Muscle layer of duodenum (tissue), 2 donors: ENCODE results near the gene NUMBL.
"Not testable (repeated sequence)": the region's sequence is repeated elsewhere in the genome, so short reads cannot be mapped to it uniquely, and the experiment has no call there.

Experiments
- H3K27ac ChIP-seq: one replicate; pipeline ENCODE4 v1.7.0; 2013; ENCODE audit warnings: mild to moderate bottlenecking, low read length
- H3K27me3 ChIP-seq: one replicate; pipeline ENCODE4 v1.7.0; 2013; ENCODE audit warnings: low read depth, mild to moderate bottlenecking, control low read depth, low read length
- H3K36me3 ChIP-seq, 2 donors: one replicate each; pipeline ENCODE4 v1.7.0; 2013; ENCODE audit warnings: low read length in 2 of 2, control low read depth in 1 of 2, mild to moderate bottlenecking in 1 of 2; ENCODE audit not compliant: insufficient read depth in 2 of 2, control insufficient read depth in 1 of 2
- H3K4me1 ChIP-seq, 2 donors: one replicate each; pipeline ENCODE4 v1.7.0; 2013; ENCODE audit warnings: low read length in 2 of 2, mild to moderate bottlenecking in 2 of 2, control low read depth in 1 of 2, moderate library complexity in 1 of 2; ENCODE audit not compliant: insufficient read depth in 2 of 2, control insufficient read depth in 1 of 2
- H3K4me3 ChIP-seq, 2 donors: one replicate each; pipeline ENCODE4 v1.7.0; 2013; ENCODE audit warnings: low read length in 2 of 2, low read depth in 1 of 2, mild to moderate bottlenecking in 1 of 2
- H3K9me3 ChIP-seq, 2 donors: one replicate each; pipeline ENCODE4 v1.7.0; 2013; ENCODE audit warnings: low read length in 2 of 2, control low read depth in 1 of 2, mild to moderate bottlenecking in 1 of 2; ENCODE audit not compliant: control insufficient read depth in 1 of 2
- donor health status: healthy.

The NUMBL gene

GRCh38 chr19:40639638-40639982 is 50.8 kb downstream of the NUMBL start:
- no peak overlapping the region for H3K4me3 ChIP-seq
- no peaks in the 10 kb centered on the region for H3K27me3 ChIP-seq
- H3K27ac ChIP-seq: no peak overlapping the region
- H3K36me3 ChIP-seq: no peaks in the 10 kb centered on the region
- H3K4me1 ChIP-seq: peaks cover 0 to 6% of the 10 kb centered on the region in 2 donors
- no peaks in the 10 kb centered on the region for H3K9me3 ChIP-seq

GRCh38 chr19:40638327-40638726 is 52.1 kb downstream of the NUMBL start:
- no peaks in the 10 kb centered on the region for H3K9me3 ChIP-seq
- H3K27me3 ChIP-seq: no peaks in the 10 kb centered on the region
- H3K4me3 ChIP-seq: no peak overlapping the region
- peaks cover 0 to 12% of the 10 kb centered on the region in 2 donors for H3K4me1 ChIP-seq
- H3K27ac ChIP-seq: no peak overlapping the region
- H3K36me3 ChIP-seq: no peaks in the 10 kb centered on the region

DNA sequence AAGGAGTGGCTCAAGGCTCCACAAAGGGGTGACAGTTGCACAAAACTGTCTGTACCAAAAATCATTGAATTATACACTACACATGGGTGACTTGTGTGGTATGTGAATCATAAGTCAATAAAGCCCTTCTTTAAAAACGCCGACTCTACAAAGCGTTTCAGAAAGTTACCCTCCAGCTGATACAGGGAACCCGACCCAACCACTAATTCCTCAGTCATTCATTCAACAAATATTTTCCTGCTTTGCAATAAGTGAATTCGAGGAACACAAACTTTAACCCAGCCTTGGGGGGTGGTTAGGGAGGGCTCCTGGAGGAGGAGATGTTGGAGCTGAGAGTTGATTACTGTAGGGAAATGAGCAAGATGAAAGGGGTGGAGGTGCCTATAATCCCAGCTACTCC is 57.2 kb downstream of the NUMBL start:
- H3K9me3 ChIP-seq: no peaks in the 10 kb centered on the region
- H3K27ac ChIP-seq: no peak overlapping the region
- peaks cover 0 to 6% of the 10 kb centered on the region in 2 donors for H3K4me1 ChIP-seq
- H3K36me3 ChIP-seq: peaks cover 0 to 8% of the 10 kb centered on the region in 2 donors
- no peaks in the 10 kb centered on the region for H3K27me3 ChIP-seq
- H3K4me3 ChIP-seq: no peak overlapping the region

DNA sequence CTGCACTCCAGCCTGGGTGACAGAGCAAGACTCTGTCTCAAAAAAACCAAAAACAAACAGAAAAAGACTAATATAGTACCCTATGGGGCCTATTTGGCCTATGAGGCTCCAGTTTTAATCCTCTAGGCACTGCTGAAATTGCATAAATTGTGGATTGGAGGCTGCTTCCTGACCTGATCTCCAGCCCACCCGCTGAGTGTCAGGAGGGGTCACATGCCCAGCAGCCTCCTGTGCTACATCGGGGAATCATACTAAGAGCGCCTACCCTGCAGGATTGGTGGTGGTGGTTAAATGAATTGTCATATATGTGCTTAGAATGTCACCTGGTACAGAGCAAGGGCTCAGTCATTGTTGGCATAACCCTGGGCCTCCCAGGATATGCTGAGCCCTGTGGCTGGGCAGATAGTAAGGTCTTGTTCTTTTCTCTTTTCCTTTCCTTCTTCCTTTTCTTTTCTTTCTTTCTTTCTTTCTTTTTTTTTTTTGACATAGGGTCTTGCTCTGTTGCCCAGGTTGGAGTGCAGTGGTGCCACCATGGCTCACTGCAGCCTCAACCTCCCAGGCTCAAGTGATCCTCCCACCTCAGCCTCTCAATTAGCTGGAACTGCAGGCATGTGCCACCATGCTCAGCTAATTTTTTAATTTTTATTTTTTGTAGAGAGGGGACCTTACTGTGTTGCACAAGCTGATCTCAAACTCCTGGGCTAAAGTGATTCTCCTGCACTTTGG is 58.0 kb downstream of the NUMBL start:
- no peak overlapping the region for H3K4me3 ChIP-seq
- H3K27ac ChIP-seq: no peak overlapping the region
- no peaks in the 10 kb centered on the region for H3K27me3 ChIP-seq
- peaks cover 0 to 6% of the 10 kb centered on the region in 2 donors for H3K4me1 ChIP-seq
- no peaks in the 10 kb centered on the region for H3K9me3 ChIP-seq
- H3K36me3 ChIP-seq: peaks cover 0 to 8% of the 10 kb centered on the region in 2 donors

- Histone ChIP-seq H3K9me3 (no peaks in the 10 kb centered on the region), H3K4me1 (peaks cover 0 to 6% of the 10 kb centered on the region in 2 donors), H3K27me3 (no peaks in the 10 kb centered on the region), H3K27ac (no peak overlapping the region), H3K4me3 (no peak overlapping the region), H3K36me3 (peaks cover 6 to 22% of the 10 kb centered on the region in 2 donors)
These were observed 59.8 kb downstream of the NUMBL start for GRCh38 chr19:40630571-40631160.

DNA sequence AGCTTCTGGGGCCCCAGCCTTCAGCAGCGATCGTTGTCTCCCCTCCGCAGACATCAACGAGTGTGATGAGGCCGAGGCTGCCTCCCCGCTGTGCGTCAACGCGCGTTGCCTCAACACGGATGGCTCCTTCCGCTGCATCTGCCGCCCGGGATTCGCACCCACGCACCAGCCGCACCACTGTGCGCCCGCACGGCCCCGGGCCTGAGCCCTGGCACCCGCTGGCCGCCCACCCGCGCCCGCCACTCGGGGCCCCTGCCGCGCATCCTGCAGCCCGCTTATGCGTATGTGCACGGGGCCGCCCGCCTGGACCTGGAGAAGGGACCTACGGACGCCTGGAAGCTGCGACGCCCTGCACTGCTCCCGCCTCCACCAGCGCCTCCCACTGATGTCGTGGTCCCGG is 61.1 kb downstream of the NUMBL start:
- no peaks in the 10 kb centered on the region for H3K27me3 ChIP-seq
- peaks cover 0 to 6% of the 10 kb centered on the region in 2 donors for H3K4me1 ChIP-seq
- no peak overlapping the region for H3K4me3 ChIP-seq
- H3K9me3 ChIP-seq: no peaks in the 10 kb centered on the region
- no peak overlapping the region for H3K27ac ChIP-seq
- peaks cover 6 to 23% of the 10 kb centered on the region in 2 donors for H3K36me3 ChIP-seq

DNA sequence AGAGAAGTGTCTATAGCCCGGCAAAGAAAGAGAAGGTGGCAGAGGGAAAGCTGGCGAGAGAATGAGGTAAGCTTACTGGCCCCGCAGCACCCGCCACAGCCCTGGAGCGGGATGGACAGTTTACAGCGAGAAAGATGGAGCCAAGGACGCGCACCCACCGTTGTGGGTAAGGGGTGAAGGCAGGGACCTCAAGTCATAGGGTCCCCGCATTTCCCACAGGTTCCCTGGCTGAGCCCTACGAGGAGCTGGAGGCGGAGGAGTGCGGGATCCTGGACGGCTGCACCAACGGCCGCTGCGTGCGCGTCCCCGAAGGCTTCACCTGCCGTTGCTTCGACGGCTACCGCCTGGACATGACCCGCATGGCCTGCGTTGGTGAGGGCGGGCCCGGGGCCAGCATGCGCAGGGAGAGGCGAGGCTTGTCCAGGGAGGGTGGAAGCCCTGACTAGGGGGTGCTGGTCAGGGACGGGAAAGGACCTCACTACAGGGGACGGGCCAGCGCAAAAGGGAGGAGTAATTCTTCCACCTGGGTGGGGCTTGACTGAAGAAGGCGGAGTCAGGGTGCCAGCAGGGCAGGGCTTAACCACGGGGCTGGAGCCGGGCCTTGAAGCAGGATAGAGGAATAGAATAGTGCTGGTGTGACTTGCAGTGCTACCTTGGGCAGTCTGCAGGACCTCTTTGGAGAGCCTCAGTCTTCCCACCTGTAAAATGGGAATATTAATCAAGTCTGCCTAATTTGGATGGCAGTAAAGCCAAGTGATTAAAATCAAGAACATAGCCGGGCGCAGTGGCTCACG is 62.8 kb downstream of the NUMBL start:
- Histone ChIP-seq H3K4me3 (no peak overlapping the region), H3K36me3 (peaks cover 6 to 23% of the 10 kb centered on the region in 2 donors), H3K9me3 (no peaks in the 10 kb centered on the region), H3K27me3 (no peaks in the 10 kb centered on the region), H3K27ac (no peak overlapping the region), H3K4me1 (no peaks in the 10 kb centered on the region)

- Histone ChIP-seq H3K4me1 (no peaks in the 10 kb centered on the region), H3K27me3 (no peaks in the 10 kb centered on the region), H3K9me3 (no peaks in the 10 kb centered on the region), H3K36me3 (peaks cover 6 to 30% of the 10 kb centered on the region in 2 donors), H3K4me3 (no peak overlapping the region), H3K27ac (no peak overlapping the region)
These were observed 63.5 kb downstream of the NUMBL start for GRCh38 chr19:40626918-40627317.

- Histone ChIP-seq H3K9me3 (no peaks in the 10 kb centered on the region), H3K4me1 (no peaks in the 10 kb centered on the region), H3K4me3 (no peak overlapping the region), H3K36me3 (peaks cover 11 to 30% of the 10 kb centered on the region in 2 donors), H3K27ac (no peak overlapping the region), H3K27me3 (no peaks in the 10 kb centered on the region)
These were observed 64.9 kb downstream of the NUMBL start for GRCh38 chr19:40625406-40626120.

DNA sequence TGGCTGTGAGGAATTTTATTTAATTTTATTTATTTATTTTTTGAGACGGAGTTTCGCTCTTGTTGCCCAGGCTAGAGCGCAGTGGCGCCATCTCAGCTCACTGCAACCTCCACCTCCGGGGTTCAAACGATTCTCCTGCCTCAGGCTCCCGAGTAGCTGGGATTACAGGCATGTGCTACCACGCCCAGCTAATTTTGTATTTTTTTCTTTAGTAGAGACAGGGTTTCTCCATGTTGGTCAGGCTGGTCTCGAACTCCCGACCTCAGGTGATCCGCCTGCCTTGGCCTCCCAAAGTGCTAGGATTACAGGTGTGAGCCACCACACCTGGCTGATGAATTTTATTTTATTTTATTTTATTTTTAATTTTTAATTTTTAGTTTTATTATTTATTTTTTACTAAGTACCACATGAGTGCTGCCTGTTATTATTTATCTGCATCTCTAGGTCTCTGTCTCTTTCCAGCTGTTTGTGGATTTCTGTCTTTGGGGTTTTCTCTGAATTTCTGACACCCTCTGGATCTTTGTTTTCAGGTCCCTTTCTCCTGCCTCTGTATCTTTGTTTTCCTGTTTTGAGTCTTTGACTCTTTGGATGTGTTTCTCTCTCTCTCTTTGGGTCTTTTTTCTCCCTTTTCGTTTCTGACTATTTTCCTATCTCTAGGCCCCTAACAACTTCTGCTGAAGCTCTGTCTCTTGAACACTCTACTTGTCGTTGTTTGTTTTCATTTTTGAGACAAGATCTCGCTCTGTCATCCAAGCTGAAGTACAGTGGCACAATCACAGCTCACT is 65.9 kb downstream of the NUMBL start:
- not testable (repeated sequence) for H3K9me3 ChIP-seq, H3K4me1 ChIP-seq, H3K4me3 ChIP-seq, H3K27me3 ChIP-seq, H3K27ac ChIP-seq
- peaks cover 14 to 31% of the 10 kb centered on the region in 2 donors for H3K36me3 ChIP-seq
